GM12873 (cell line): ENCODE results near the gene GRIN2D.

Experiments
- TF ChIP-seq, protein P1 (sequence below): IDR thresholded peaks from 2 replicates; pipeline ENCODE4 v1.5.1; 2012; ENCODE audit warnings: low read depth, mild to moderate bottlenecking, moderate library complexity, low read length, control low read depth; ENCODE audit not compliant: insufficient read depth; ENCODE audit errors: missing control alignments

Gene GRIN2D

DNA sequence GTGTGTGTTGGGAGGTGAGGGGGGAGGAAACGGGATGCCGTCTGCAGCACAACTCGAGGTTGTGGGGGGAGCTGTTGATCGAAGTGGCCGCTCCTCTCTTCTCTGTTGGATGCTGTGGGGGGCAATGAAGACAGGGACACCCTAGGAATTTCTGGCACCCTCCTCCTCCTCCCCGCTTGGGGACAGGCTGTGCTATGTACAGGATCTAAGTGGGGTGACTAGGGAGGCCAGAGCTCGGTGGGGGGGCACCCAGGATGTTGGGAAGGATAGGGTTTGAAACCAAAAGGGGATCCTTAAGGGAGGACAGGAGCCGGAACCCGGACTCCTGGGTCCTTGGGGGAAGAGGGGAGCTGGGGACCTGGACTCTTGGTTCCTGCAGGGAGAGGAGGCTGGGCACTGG is 2.0 kb downstream of the GRIN2D start:
- TF ChIP-seq, protein P1, sequence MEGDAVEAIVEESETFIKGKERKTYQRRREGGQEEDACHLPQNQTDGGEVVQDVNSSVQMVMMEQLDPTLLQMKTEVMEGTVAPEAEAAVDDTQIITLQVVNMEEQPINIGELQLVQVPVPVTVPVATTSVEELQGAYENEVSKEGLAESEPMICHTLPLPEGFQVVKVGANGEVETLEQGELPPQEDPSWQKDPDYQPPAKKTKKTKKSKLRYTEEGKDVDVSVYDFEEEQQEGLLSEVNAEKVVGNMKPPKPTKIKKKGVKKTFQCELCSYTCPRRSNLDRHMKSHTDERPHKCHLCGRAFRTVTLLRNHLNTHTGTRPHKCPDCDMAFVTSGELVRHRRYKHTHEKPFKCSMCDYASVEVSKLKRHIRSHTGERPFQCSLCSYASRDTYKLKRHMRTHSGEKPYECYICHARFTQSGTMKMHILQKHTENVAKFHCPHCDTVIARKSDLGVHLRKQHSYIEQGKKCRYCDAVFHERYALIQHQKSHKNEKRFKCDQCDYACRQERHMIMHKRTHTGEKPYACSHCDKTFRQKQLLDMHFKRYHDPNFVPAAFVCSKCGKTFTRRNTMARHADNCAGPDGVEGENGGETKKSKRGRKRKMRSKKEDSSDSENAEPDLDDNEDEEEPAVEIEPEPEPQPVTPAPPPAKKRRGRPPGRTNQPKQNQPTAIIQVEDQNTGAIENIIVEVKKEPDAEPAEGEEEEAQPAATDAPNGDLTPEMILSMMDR, result no peak

DNA sequence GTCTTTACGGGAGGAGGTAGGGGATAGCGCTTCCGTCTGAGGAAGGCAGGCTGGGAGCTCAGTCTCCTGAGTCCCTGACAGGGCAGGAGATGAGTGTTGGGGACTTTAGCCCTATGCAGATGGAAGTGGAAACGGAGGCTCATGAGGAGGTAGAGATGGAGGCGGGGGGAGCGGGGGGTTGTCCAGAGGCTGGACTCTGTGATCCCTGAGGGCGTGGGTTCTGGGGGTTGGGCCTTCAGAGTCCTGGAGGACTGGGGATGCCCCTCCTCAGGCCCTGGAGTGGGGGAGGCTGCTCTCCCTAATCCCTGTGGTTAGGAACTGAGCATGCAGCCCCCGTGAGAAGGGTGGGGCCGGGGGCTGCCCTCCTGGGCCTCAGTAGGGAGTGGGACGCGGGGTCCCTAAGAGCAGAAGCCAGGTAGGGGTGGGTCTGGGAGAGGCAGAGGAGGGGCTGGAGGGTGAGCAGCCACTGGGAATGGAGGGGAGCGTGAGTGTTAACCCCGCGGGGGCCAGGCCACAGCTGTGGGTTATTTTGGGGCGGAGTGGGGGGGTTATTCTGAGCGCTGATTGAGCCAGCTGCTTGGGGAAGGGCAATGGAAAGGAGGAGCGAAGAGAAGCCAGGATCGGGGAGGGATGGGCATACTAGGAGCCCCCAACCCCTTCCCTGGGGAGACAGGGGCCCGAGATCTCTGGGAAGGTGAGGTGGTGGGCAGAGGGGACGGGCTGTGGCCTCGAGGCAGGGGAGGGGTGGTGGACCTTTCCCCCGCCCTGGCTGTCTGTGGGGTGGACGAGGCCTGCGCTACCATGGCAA is 2.8 kb downstream of the GRIN2D start:
- TF ChIP-seq, protein P1, result no peak

DNA sequence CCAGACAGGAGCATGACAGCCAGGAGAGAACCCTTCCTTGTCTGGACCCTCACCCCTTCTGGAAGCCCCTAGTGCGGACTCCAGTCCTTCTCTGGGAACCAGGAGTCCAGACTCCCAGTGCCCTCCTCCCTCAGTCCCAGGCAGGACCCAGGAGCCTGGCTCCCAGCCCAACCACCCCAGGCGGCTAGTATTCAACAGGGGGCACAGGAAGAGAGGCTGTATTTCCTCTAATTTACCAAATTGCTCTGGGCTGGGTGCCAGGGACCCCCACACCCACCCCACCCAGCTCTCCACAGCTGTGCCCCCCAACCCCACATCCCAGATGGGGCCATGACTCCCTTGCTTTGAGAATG is 3.3 kb downstream of the GRIN2D start:
- TF ChIP-seq, protein P1, result no peak

DNA sequence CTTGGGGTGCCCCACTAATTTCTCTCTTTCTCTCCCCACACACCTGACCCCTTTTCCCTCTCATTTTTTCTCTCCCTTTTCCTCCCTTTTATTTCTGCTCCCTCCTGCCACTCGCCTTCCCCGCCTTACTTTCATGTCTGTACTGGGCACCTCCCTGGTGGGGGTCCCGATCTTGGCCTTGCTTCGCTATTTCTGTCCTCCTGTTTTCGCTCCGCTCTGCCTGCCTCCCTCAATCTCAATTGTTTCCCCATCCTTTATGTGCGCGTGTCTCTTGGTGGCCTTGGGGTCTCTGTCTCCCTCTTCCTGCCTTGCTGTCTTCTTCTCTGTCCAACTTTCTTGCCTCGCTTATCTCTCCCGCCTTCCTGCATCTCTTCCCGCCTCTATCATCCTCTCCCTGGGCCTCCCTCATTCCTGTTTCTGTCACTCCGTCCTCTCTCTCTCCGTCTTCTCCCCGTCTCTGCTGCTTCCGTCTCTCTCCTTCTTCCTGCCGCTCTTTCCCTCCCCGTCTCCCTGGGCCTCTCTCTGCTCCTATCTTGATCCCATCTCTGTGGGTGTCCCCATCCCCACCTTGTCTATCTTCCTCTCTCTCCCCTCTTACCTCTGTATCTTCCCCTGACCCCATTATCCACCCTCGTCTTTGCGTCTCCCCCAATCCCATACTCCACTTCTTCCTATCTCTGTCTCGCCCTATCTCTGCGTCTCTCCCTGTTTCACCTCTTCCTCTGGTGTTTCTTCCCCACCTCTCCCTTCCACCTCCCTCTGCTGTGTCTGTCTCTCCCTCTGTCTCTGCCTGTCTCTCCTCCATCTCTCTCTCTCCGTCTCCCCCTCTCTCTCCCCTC is 4.0 kb downstream of the GRIN2D start:
- TF ChIP-seq, protein P1, result no peak

DNA sequence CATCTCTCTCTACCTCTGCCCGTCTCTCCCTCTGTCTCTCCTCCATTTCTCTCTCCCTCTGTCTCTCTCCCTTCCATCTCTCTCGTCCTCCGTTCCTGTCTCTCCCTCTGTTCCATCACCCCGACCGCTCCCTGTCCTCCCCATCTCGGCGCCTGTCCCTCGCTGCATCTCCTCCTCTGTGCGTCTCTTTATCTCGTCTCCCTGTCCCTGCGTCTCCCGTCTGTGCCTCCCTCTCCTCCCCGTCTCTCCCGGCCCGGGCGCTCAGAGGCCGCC is 4.6 kb downstream of the GRIN2D start:
- TF ChIP-seq, protein P1, result no peak

DNA sequence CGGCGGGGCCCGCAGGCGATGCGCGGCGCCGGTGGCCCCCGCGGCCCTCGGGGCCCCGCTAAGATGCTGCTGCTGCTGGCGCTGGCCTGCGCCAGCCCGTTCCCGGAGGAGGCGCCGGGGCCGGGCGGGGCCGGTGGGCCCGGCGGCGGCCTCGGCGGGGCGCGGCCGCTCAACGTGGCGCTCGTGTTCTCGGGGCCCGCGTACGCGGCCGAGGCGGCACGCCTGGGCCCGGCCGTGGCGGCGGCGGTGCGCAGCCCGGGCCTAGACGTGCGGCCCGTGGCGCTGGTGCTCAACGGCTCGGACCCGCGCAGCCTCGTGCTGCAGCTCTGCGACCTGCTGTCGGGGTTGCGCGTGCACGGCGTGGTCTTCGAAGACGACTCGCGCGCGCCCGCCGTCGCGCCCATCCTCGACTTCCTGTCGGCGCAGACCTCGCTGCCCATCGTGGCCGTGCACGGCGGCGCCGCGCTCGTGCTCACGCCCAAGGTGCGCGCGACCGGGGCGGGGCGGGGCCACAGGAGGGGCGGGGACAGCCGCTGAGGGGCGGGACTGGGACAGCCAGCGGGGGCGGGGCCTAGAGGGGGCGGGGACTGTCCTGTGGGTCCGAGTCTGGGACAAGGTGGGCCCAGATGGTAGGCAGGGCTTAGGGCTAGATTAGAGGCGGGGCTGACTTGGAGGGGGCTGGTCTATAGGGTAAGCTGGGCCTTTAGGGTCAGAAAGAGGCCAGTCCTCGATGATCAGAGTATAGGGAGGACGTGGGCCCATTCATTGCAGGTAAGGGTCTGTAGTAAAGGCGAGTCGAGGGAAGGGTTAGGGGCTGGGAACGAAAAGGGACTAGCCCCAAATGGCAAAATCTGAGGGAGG is 5.1 kb downstream of the GRIN2D start:
- TF ChIP-seq, protein P1, result no peak

DNA sequence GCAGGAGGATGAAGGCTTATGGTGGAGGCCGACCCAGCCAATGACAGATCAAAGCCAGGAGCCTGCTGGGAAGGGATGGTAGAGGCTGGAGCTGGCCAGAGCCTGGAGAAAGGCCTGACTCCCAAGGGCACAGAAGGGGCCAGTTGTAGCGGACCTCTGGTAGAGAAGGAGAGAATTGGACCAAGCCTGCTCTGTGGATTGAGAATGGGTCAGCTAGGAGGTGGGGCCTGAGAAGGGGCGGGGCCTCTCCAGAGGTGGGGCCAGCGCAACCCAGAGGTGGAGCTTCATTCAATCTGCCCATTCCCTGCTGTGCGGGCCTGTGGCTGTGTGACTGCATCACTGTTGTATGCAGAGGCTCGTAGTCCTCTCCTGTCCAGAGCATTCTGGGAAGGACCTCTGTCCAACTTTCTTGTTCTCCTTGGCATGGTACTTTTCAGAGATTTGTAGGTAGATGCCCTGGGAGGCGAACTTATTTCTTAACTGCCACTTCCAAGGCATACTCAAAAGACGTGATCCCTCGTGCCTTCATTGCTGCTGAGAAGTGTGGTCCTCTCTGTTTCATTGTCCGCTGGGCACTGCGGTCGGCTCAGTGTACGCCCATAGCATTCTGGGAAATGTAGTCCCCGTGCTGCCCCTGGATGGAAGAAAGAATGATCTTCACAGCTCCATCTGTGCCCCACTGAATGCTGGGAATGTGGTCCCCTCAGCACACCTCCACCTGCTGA is 6.7 kb downstream of the GRIN2D start:
- TF ChIP-seq, protein P1, result no peak
